ENCODE measurements around the gene ADCK1. TPM values are rescaled to one million over a fixed set of nuclear protein-coding genes. Genes with fewer than 3 reads are reported as not detected.

ADCK1 gene
- total RNA-seq, 1 donor from 2014 or later, result 10.3 TPM

DNA sequence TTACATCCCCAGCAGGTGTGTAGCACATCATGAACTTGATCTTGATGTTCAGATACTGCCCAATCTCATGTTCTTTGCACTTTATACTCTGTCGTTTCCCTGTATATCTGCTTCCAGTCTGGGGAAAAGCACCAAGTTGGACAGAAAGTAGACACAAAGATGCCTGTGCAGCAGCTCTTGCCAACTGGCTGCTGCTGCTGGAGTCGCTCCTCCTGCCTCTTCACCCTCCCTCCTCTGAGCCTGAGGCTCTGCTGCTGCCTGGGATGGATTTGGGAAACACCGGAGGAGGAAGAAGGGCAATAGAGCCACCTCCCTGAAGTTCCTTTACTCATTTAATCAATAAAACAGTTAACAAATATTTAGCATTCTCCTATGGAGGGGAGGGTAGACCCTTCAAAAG, 32.4 kb downstream of the ADCK1 start:
- no peaks in the 10 kb centered on the region for H3K9me3 ChIP-seq (replicated peaks)
- no peaks in the 10 kb centered on the region for H3K4me1 ChIP-seq
- DNase-seq, result no peak
- peaks cover 34% of the 10 kb centered on the region for H3K36me3 ChIP-seq
- no peak overlapping the region for H3K4me3 ChIP-seq
- no peaks in the 10 kb centered on the region for H3K27me3 ChIP-seq (ENCODE audit: low read depth)
- no peak overlapping the region for H3K27ac ChIP-seq (replicated peaks)
- TF ChIP-seq, protein P1, sequence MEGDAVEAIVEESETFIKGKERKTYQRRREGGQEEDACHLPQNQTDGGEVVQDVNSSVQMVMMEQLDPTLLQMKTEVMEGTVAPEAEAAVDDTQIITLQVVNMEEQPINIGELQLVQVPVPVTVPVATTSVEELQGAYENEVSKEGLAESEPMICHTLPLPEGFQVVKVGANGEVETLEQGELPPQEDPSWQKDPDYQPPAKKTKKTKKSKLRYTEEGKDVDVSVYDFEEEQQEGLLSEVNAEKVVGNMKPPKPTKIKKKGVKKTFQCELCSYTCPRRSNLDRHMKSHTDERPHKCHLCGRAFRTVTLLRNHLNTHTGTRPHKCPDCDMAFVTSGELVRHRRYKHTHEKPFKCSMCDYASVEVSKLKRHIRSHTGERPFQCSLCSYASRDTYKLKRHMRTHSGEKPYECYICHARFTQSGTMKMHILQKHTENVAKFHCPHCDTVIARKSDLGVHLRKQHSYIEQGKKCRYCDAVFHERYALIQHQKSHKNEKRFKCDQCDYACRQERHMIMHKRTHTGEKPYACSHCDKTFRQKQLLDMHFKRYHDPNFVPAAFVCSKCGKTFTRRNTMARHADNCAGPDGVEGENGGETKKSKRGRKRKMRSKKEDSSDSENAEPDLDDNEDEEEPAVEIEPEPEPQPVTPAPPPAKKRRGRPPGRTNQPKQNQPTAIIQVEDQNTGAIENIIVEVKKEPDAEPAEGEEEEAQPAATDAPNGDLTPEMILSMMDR (IDR thresholded peaks at IDR 0.05; ENCODE audit: borderline replicate concordance), result no peak
- intact Hi-C loops (cut with micrococcal nuclease), result no loop called here

DNA sequence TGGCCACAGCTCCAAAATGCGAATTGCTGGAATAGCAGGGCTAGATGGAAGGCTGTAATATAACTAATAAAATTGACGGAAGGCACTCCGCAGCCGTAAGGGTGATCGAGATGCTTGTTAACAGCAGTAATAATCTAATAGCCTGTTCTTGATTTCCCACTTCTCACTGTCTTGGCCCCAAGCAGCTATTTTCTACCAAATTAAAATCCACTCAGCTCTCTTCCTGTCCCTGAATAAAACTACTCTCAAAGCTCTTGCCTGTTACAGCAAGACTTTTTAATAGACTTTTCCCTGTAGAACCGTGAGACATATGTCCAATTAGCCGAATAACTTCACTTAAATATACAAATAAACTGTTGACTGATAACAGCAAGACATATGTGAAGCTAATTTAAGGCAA, 38.0 kb downstream of the ADCK1 start:
- TF ChIP-seq, protein P1 (IDR thresholded peaks at IDR 0.05; ENCODE audit: borderline replicate concordance), result no peak
- H3K4me1 ChIP-seq, result no peaks in the 10 kb centered on the region
- no peak overlapping the region for H3K4me3 ChIP-seq
- intact Hi-C loops (cut with micrococcal nuclease), result no loop called here
- no peak overlapping the region for H3K27ac ChIP-seq (replicated peaks)
- H3K9me3 ChIP-seq (replicated peaks), result no peaks in the 10 kb centered on the region
- no peaks in the 10 kb centered on the region for H3K27me3 ChIP-seq (ENCODE audit: low read depth)
- H3K36me3 ChIP-seq, result peaks cover 16% of the 10 kb centered on the region
- no peak for DNase-seq

DNA sequence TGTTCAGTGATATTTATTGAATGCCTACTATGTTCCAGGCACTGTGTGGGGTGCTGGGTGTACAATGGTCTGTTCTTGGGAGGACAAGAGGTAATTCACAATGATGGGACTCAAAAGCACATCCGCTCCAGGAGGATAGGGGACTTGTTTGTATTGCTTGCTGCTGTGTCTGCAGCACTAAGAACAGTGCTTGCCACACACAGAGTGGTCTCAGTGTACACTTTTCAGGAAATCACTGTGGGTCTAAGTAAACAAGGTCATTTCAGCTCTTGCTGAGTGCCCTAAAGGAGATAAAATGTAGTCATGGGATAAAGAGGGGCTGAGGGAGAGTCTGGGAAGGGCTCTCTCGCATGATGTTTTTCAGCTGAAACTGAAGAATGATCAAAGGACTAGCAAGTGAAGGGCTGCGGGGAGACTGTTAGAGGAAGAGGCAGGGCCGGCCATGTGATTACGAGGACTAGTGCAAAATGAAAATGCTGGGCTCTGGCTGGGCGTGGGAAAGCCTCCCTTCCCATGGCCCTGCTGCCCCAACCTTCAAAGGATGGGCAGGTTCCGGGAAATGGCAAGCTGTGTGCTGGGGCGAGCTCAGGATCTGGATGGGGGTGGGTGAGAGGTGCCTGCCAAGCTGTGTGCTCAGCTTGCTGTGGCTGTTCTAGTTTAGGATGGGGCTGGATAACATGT, 39.1 kb downstream of the ADCK1 start:
- Histone ChIP-seq H3K4me1 (no peaks in the 10 kb centered on the region), H3K36me3 (peaks cover 16% of the 10 kb centered on the region), H3K9me3 (replicated peaks) (no peaks in the 10 kb centered on the region), H3K27ac (replicated peaks) (no peak overlapping the region), H3K27me3 (ENCODE audit: low read depth) (no peaks in the 10 kb centered on the region), H3K4me3 (no peak overlapping the region)
- TF ChIP-seq, protein P1 (IDR thresholded peaks at IDR 0.05; ENCODE audit: borderline replicate concordance), result no peak
- DNase-seq, result no peak
- intact Hi-C loops (cut with micrococcal nuclease), result no loop called here

DNA sequence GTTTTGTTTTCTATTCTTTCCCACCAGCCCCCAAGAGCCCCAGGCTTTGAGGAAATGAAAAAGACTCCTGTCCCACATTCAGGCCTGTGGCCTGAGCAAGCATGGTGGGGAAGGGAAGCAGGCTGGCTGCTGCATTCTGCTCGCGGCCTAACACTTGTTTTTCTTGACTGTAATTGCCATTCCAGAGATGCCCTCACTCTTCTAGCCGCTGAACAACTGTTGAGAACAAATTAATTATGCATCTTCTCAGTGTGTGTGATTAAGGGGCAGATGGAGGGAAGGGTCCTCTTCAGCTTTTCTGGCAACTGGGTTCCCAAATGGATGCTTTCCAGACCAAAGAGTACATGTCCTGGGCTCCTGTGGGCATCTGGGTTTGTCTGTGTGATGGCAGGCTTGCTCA, 43.3 kb downstream of the ADCK1 start:
- Histone ChIP-seq H3K27me3 (ENCODE audit: low read depth) (no peaks in the 10 kb centered on the region), H3K4me1 (no peaks in the 10 kb centered on the region), H3K36me3 (no peaks in the 10 kb centered on the region), H3K27ac (replicated peaks) (no peak overlapping the region), H3K4me3 (no peak overlapping the region), H3K9me3 (replicated peaks) (no peaks in the 10 kb centered on the region)
- no peak for DNase-seq
- TF ChIP-seq, protein P1 (IDR thresholded peaks at IDR 0.05; ENCODE audit: borderline replicate concordance), result no peak
- intact Hi-C loops (cut with micrococcal nuclease), result no loop called here

DNA sequence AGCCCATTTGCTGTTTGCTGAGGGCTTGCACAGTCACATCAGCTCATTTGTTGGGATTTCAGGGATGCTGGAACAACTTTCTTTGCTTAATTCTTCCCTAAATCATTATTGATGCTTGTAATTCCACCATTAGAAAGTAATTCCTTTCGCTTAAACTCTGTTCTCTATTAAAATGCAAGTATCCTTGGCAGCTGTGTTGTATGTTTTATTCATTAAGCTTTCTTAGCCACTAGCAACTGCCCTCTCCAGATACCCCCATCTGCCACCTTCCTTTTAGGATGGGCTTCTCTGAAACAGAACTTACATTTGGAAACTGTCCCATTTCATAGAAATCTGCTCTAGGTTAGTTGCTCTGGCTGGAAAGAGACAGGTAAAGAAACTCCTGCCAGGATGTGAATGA, 43.7 kb downstream of the ADCK1 start:
- no peaks in the 10 kb centered on the region for H3K36me3 ChIP-seq
- no peak overlapping the region for H3K27ac ChIP-seq (replicated peaks)
- TF ChIP-seq, protein P1 (IDR thresholded peaks at IDR 0.05; ENCODE audit: borderline replicate concordance), result no peak
- H3K4me3 ChIP-seq, result no peak overlapping the region
- no peaks in the 10 kb centered on the region for H3K9me3 ChIP-seq (replicated peaks)
- DNase-seq, result no peak
- no peaks in the 10 kb centered on the region for H3K4me1 ChIP-seq
- intact Hi-C loops (cut with micrococcal nuclease), result no loop called here
- no peaks in the 10 kb centered on the region for H3K27me3 ChIP-seq (ENCODE audit: low read depth)

Measured in left ventricle myocardium inferior (tissue), 1 donor.